ENCODE data around the gene KANK3. TPM values are rescaled to one million over a fixed set of nuclear protein-coding genes. Genes with fewer than 3 reads are reported as not detected.

Gene KANK3
- total and polyA plus RNA-seq, 10 of the 15 experiments (the other 5 are each of a cell fraction or from before 2014, with no cell fraction given): 0.03 to 0.93 (median 0.22) TPM; not detected in 1

- TF ChIP-seq, protein P1, sequence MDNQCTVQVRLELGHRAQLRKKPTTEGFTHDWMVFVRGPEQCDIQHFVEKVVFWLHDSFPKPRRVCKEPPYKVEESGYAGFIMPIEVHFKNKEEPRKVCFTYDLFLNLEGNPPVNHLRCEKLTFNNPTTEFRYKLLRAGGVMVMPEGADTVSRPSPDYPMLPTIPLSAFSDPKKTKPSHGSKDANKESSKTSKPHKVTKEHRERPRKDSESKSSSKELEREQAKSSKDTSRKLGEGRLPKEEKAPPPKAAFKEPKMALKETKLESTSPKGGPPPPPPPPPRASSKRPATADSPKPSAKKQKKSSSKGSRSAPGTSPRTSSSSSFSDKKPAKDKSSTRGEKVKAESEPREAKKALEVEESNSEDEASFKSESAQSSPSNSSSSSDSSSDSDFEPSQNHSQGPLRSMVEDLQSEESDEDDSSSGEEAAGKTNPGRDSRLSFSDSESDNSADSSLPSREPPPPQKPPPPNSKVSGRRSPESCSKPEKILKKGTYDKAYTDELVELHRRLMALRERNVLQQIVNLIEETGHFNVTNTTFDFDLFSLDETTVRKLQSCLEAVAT (IDR thresholded peaks at IDR 0.05): no peak
- TF ChIP-seq KDM1A (IDR thresholded peaks at IDR 0.05; ENCODE audit: borderline replicate concordance) (no peak), FOXM1 (IDR thresholded peaks at IDR 0.05; ENCODE audit: low read depth, low read length) (no peak), MTA2 (IDR thresholded peaks at IDR 0.05; ENCODE audit: low read depth) (no peak), SMC3 (IDR thresholded peaks at IDR 0.05; ENCODE audit: borderline replicate concordance, low read length) (no peak), LARP7 (IDR thresholded peaks at IDR 0.05) (peak; percentile 100), NBN (IDR thresholded peaks at IDR 0.05) (peak; percentile 100), BCLAF1 (IDR thresholded peaks at IDR 0.05) (peak; percentile 73; the same call in 1 of the 2 replicates), SIN3A (IDR thresholded peaks at IDR 0.05; ENCODE audit: low read depth, low read length) (no peak), NFIC (IDR thresholded peaks at IDR 0.05; ENCODE audit: low read depth, low read length) (no peak), RELA (IDR thresholded peaks at IDR 0.05; ENCODE audit: borderline replicate concordance, partially characterized antibody) (peak; percentile 69), NR2F1 (conservative IDR thresholded peaks at IDR 0.05) (peak; percentile 96), POLR2AphosphoS5 (IDR thresholded peaks at IDR 0.05; ENCODE audit: low read length) (peak; percentile 52), POLR2AphosphoS2 (IDR thresholded peaks at IDR 0.05; ENCODE audit: low read depth, low read length) (no peak), SIX5 (IDR thresholded peaks at IDR 0.05; ENCODE audit: low read depth, low read length, severe bottlenecking) (no peak), SPI1 (IDR thresholded peaks at IDR 0.05; ENCODE audit: borderline replicate concordance, insufficient read depth, low read depth, low read length) (no peak), MEF2A (IDR thresholded peaks at IDR 0.05; ENCODE audit: insufficient read depth, low read depth, low read length) (0 out of 2 replicates have a peak, but pooled peaks have one; percentile 5), IKZF2 (IDR thresholded peaks at IDR 0.05) (peak in 1 of 2 experiments; percentile 60; a peak in 1 of 4 replicates), GABPA (IDR thresholded peaks at IDR 0.05; ENCODE audit: low read depth) (peak; percentile 94), HDAC2 (IDR thresholded peaks at IDR 0.05) (no peak), USF1 (IDR thresholded peaks at IDR 0.05; ENCODE audit: borderline replicate concordance, extremely low read length, insufficient read depth, low read depth, low read length) (no peak)
- TF ChIP-seq, protein P2, sequence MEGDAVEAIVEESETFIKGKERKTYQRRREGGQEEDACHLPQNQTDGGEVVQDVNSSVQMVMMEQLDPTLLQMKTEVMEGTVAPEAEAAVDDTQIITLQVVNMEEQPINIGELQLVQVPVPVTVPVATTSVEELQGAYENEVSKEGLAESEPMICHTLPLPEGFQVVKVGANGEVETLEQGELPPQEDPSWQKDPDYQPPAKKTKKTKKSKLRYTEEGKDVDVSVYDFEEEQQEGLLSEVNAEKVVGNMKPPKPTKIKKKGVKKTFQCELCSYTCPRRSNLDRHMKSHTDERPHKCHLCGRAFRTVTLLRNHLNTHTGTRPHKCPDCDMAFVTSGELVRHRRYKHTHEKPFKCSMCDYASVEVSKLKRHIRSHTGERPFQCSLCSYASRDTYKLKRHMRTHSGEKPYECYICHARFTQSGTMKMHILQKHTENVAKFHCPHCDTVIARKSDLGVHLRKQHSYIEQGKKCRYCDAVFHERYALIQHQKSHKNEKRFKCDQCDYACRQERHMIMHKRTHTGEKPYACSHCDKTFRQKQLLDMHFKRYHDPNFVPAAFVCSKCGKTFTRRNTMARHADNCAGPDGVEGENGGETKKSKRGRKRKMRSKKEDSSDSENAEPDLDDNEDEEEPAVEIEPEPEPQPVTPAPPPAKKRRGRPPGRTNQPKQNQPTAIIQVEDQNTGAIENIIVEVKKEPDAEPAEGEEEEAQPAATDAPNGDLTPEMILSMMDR (IDR thresholded peaks at IDR 0.05 in 2 of 3, conservative IDR thresholded peaks at IDR 0.05 in 1 of 3; ENCODE audit: control insufficient read depth in 2 of 3, extremely low read depth in 1 of 3, insufficient read depth in 1 of 3, low read depth in 3 of 3, low read length in 3 of 3): no peak
- TF ChIP-seq, protein P3, sequence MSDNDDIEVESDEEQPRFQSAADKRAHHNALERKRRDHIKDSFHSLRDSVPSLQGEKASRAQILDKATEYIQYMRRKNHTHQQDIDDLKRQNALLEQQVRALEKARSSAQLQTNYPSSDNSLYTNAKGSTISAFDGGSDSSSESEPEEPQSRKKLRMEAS (IDR thresholded peaks at IDR 0.05; ENCODE audit: low read depth, low read length): no peak
Measured at GRCh38 chr19:8389891-8390616, 47.0 kb upstream of the KANK3 start, which contains the start of gene RAB11B (continued).

Measured in GM12878 (cell line).